Activated gamma-delta T cell (primary cell): ENCODE results near the gene P4HB.
A peak's percentile ranks its signal among the peaks of the same experiment; 100 is the strongest.

Experiments
- DNase-seq: peaks from one replicate; lab custom pipeline; 2025; lab: John Stamatoyannopoulos, UW
- total RNA-seq, 2 donors: gene quantifications; one replicate each; lab custom pipeline; 2026; lab: John Stamatoyannopoulos, UW

P4HB gene
- 214 to 277 reads per million in 2 donors for total RNA-seq

GRCh38 chr17:81859906-81860755, at the start of gene P4HB:
Gene P4HB, minus strand, starts transcription at chr17:81860535. Its CDS starts 64 bp downstream, at chr17:81860471.
- DNase-seq: peak; percentile 97

GRCh38 chr17:81909231-81909630, 48.9 kb upstream of the P4HB start:
- no peak for DNase-seq

GRCh38 chr17:81908793-81909192, 48.5 kb upstream of the P4HB start:
- DNase-seq: no peak

- DNase-seq: no peak
Measured at GRCh38 chr17:81907219-81908145, 47.1 kb upstream of the P4HB start.

- DNase-seq: no peak
Measured at GRCh38 chr17:81906476-81907218, 46.3 kb upstream of the P4HB start.

GRCh38 chr17:81905993-81906392, 45.7 kb upstream of the P4HB start:
- no peak for DNase-seq

- DNase-seq: no peak
Measured at GRCh38 chr17:81905424-81905875, 45.1 kb upstream of the P4HB start.

- DNase-seq: no peak
Measured at GRCh38 chr17:81904600-81905423, 44.5 kb upstream of the P4HB start.

GRCh38 chr17:81903896-81904599, 43.7 kb upstream of the P4HB start:
- no peak for DNase-seq

- DNase-seq: no peak
Measured at GRCh38 chr17:81903415-81903831, 43.1 kb upstream of the P4HB start.

GRCh38 chr17:81902653-81903414, 42.5 kb upstream of the P4HB start:
- DNase-seq: no peak

- no peak for DNase-seq
Measured at GRCh38 chr17:81902023-81902652, 41.8 kb upstream of the P4HB start, which contains the start of gene NPB. Gene NPB, plus strand, starts transcription at chr17:81902238. Its CDS starts 40 bp downstream, at chr17:81902278.

- DNase-seq: no peak
Measured at GRCh38 chr17:81901167-81902022, 41.1 kb upstream of the P4HB start.

GRCh38 chr17:81900181-81900820, 40.0 kb upstream of the P4HB start:
- no peak for DNase-seq

GRCh38 chr17:81899514-81900166, 39.3 kb upstream of the P4HB start:
- no peak for DNase-seq

GRCh38 chr17:81898885-81899284, 38.5 kb upstream of the P4HB start:
- no peak for DNase-seq
